SK-N-SH (cell line): ENCODE data around the gene ABCG1.

Source experiments
- CTCF ChIP-seq: fragments of 200-600 bp; sonication (generic); IDR thresholded peaks from 2 replicates; pipeline ENCODE4 v1.6.1; 2017; ENCODE audit warnings: antibody characterized with exemption, mild to moderate bottlenecking, moderate library complexity
- JUND ChIP-seq: IDR thresholded peaks from 2 replicates; pipeline ENCODE4 v1.4.0; 2012
- MAX ChIP-seq: IDR thresholded peaks from 2 replicates; pipeline ENCODE4 v1.4.0; 2012; ENCODE audit warnings: low read depth

- no peak for TF ChIP-seq JUND
- no peak for TF ChIP-seq CTCF
- no peak for TF ChIP-seq MAX
Observed at GRCh38 chr21:42314616-42315295, 95.8 kb downstream of the ABCG1 start.
